GM23248 (cell line): ENCODE measurements around the gene DNAJC10.
"Not testable (repeated sequence)": the region's sequence is repeated elsewhere in the genome, so short reads cannot be mapped to it uniquely, and the experiment has no call there.

Experiments
- EZH2 ChIP-seq: fragments of 200-600 bp; sonication (generic); IDR thresholded peaks from 2 replicates; pipeline ENCODE4 v1.6.1; 2018; ENCODE audit warnings: antibody characterized with exemption, mild to moderate bottlenecking; ENCODE audit not compliant: insufficient read depth, poor library complexity, severe bottlenecking
- EZH2phosphoT487 ChIP-seq: fragments of 200-600 bp; sonication (generic); IDR thresholded peaks from 2 replicates; pipeline ENCODE4 v1.6.1; 2018; ENCODE audit warnings: antibody characterized with exemption, moderate library complexity, mild to moderate bottlenecking, low read depth; ENCODE audit not compliant: insufficient read depth

GRCh38 chr2:182745894-182746293 lies 29.8 kb downstream of the DNAJC10 start:
- TF ChIP-seq EZH2, EZH2phosphoT487: not testable (repeated sequence)
